NOMO-1 treated with dmso at 0.1 percent for 144 hours (cell line): ENCODE measurements around the gene UGT1A9.
"Not testable (repeated sequence)": the region's sequence is repeated elsewhere in the genome, so short reads cannot be mapped to it uniquely, and the experiment has no call there.

Experiments
- DNase-seq: peaks from one replicate; lab custom pipeline; 2025; ENCODE audit not compliant: unreplicated experiment; lab: John Stamatoyannopoulos, UW

The UGT1A9 gene

GRCh38 chr2:233671290-233672161 lies at the start of gene UGT1A9:
TSS of gene UGT1A9 (plus strand) at chr2:233671898. CDS start at chr2:233671935, 37 bp downstream.
- DNase-seq: no peak

DNA sequence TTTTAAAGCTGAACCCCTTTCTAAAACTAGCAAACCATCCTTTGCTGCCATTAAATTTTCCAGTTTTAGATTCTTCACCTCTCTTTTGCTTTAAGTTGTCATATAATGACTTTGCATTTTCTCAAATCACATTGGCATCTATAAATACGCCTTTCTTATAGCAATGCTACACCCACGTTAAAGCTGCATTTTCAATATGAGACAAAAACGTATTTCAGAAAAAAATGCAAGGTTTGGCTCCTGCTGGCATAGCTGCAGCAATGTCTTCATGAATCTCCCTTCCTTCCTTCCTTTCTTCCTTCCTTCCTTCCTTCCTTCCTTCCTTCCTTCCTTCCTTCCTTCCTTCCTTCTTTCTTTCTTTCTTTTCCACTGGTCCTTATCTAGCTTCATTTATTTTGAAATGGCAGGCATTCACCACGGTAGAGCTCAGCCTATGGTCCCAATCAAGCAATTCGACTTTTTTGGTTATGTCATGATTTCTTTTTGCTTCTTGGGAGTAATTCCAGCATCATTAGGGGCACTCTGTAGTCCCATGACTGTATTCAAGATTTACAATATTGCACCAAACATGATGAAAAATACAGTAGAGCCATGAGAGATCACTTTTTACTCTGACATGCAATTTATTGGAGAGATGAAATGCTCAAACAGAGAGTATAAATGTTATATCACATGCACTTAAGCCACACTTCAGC lies 44.2 kb upstream of the UGT1A9 start:
- DNase-seq: no peak

DNA sequence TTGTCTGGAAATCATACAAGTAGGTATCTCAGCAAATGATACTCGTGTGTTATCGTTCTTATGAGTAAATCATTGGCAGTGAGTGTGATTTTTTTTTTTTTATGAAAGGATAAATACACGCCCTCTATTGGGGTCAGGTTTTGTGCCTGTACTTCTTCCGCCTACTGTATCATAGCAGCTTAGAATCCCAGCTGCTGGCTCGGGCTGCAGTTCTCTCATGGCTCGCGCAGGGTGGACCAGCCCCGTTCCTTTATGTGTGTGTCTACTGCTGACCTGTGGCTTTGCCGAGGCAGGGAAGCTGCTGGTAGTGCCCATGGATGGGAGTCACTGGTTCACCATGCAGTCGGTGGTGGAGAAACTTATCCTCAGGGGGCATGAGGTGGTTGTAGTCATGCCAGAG lies 35.4 kb upstream of the UGT1A9 start, which contains the start of gene UGT1A10:
TSS of gene UGT1A10 (plus strand) at position 143 of the 400 bp plus-strand sequence. CDS start at position 218, 75 bp downstream.
- not testable (repeated sequence) for DNase-seq

DNA sequence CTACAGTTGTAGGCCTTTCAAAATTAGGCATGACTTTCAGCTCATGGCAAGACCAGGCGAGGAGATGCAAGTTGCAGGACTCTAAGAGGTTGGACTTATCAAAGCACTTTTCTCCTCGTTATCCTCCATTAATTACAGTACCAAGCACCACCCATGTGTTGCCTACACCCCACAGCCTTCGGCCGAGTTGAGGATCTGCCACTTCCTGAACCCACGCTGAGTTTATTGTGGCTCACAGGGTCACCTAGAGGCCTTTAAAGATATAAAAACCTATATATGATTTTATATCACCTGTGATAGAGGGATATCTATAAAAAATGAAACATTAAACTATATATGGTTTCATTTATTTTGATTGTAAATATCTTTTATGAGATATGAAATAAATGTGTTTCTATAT lies 32.9 kb upstream of the UGT1A9 start:
- DNase-seq: no peak

DNA sequence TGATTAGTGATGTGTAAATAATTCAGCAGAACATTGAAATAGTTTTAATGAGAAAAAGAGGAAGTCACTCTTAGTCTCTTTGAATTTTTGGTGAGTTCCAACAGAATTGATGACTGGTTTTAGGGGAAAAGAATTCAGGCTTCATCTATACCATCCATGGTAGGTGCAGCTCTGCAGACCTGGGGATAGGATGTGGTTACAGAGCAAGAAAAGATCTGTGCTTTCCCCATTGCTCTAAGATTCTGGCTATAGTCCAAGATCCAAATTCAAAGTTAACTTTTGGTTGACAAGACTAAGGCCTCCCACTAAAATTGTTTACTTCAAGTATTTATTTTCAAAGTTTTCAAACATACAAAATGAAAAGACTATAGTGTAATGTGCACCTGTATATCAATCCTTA lies 31.8 kb upstream of the UGT1A9 start:
- DNase-seq: no peak

- no peak for DNase-seq
These were observed 28.6 kb upstream of the UGT1A9 start for GRCh38 chr2:233643128-233643527.

GRCh38 chr2:233646033-233646432 lies 25.7 kb upstream of the UGT1A9 start:
- not testable (repeated sequence) for DNase-seq

DNA sequence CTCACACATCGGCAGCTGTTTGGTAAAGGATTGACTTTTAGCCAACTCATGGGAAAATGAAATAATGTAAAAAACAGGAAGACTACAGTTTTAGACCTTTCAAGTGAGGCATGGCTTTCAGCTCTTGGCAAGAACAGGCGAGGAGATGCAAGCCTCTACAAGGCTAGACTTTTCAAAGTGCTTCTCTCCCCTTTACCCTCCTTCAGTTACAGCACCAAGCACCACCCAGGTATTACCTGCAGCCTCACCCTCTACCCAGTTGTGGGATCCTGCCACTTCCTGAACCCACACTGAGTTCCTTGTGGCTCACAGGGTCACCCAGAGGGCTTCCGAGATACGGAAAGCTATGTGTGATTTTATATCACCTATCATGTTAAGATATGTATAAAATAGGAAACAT lies 20.7 kb upstream of the UGT1A9 start:
- DNase-seq: no peak

DNA sequence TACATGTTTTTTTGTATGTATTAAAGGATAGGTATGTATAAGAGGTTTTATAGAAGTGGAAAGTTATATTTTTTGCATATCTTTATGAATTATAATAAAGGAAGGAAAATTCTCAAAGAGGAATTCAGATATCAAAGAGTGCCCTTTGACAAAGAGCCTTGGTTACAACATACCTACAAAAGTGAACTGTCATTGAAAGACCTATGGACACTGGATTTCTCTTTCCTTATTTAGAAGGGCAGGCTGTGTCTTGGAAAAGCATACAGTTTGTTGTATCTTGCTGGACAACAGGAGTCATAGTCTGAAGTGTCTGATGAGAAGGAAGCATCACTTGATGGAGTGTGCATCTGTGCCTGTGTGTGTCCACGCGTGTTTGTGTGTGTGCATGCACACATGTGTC lies 20.3 kb upstream of the UGT1A9 start:
- DNase-seq: no peak

DNA sequence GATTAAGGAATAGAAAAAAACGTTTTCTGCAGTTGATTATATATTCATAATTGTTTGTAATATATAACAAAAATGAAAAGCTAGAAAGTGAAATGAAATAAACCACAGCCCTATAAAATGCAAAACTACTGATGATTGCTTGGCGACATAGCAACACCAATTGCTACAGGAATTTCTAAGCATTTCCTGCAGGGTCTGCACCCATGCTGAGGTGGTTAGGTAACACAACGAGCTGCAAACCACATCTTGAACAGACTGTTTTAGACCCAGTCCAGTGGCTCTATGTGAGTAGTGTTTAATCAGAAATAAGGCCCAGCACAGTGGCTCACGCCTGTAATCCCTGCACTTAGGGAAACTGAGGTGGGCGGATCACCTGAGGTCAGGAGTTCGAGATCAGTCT lies 17.2 kb upstream of the UGT1A9 start:
- DNase-seq: no peak

GRCh38 chr2:233655043-233655442 lies 16.7 kb upstream of the UGT1A9 start:
- DNase-seq: no peak

GRCh38 chr2:233655943-233656342 lies 15.8 kb upstream of the UGT1A9 start:
- DNase-seq: not testable (repeated sequence)

- DNase-seq: no peak
These were observed 15.3 kb upstream of the UGT1A9 start for GRCh38 chr2:233656443-233656842.

- no peak for DNase-seq
These were observed 13.1 kb upstream of the UGT1A9 start for GRCh38 chr2:233658610-233659009.

DNA sequence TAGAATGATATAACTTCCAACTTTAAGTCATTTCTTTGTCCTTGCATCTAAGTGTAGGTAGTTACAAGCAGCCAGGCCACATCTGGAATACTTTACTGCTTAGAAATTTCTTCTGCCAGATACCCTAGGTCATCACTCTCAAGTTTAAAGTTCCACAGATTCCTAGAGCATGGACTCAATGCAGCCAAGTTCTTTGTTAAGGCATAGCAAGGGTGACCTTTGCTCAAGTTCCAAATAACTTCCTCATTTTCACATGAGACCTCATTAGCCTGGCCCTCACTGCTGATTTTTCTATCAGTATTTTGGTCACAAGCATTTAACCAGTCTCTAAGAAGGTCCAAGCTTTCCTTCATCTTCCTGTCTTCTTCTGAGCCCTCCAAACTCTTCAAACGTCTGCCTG lies 7.8 kb upstream of the UGT1A9 start:
- no peak for DNase-seq

DNA sequence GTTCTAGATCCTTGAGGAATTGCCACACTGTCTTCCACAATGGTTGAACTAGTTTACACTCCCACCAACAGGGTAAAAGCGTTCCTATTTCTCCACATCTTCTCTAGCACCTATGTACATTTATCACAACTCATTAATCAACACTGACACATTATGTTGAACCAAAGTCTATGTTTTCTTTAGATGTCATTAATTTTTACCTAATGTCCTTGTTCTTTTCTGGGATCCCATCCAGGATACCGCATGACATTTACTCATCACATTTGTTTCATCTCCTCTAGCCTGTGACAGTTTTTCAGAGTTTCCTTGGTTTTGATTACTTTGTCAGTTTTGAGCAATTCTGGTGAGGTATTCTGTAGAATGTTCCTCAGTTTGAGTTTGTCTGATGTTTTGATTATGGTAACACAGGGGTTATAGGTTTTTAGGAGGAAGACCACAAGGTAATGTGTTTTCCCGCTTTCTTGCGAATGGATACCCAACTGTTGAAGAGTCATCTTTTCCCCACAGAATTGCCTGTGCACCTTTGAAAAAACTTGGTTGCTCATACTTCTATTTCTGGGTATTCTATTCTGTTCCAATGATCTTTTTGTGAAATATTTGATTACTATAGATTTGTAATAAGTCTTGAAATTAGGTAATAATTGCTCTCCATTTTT lies 3.0 kb upstream of the UGT1A9 start:
- DNase-seq: no peak

DNA sequence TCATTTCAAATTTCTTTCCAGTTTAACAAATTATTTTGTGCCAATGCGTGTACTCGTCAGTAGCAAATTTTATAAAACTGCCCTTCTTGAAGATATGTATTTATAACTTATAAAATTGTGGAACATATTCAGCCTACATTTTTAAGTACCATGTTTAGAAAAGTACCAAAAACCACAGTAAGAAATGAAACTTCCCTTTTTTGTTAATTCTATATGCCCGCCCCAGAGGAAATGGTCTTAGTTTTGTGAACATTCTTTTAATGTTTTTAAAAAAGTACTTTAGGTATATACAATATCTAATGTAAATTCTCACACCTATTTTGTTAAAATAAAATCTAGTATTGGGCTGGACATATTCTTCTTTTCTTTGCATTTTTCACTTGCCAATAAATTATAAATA lies 1.2 kb downstream of the UGT1A9 start:
- DNase-seq: no peak

GRCh38 chr2:233673896-233674295 lies 2.2 kb downstream of the UGT1A9 start:
- DNase-seq: no peak

DNA sequence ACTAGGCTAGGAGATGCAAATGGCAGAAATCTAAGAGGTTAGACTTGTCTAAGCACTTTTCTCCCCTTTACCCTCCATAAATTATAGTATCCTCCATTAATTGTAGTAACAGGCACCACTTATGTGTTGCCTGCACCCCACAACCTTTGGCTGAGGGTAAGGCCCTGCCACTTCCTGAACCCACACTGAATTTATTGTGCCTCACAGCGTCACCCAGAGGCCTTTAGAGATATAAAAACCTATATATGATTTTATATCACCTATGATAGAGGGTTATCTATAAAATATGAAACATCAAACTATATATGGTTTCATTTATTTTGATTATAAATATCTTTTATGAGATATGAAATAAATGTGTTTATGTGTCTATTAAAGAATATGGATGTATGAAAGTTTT lies 2.6 kb downstream of the UGT1A9 start:
- no peak for DNase-seq

- no peak for DNase-seq
These were observed 3.3 kb downstream of the UGT1A9 start for GRCh38 chr2:233674995-233675394.

- no peak for DNase-seq
These were observed 4.3 kb downstream of the UGT1A9 start for GRCh38 chr2:233676046-233676445.

- no peak for DNase-seq
These were observed 7.5 kb downstream of the UGT1A9 start for GRCh38 chr2:233679196-233679595.
